EH (cell line): Measurements from ENCODE around the gene PTPRJ.

ENCODE experiments used
- DNase-seq: peaks from one replicate; pipeline ENCODE4 v3.0.0-alpha.2; 2015; ENCODE audit warnings: low read depth

PTPRJ gene

GRCh38 chr11:48040830-48041444 is 60.6 kb downstream of the PTPRJ start:
- DNase-seq, result no peak

- no peak for DNase-seq
Observed at GRCh38 chr11:48041877-48042695, 61.7 kb downstream of the PTPRJ start.

- no peak for DNase-seq
Observed at GRCh38 chr11:48043111-48043990, 63.0 kb downstream of the PTPRJ start.

- DNase-seq, result no peak
Observed at GRCh38 chr11:48043991-48044512, 63.7 kb downstream of the PTPRJ start.

GRCh38 chr11:48044577-48044976 is 64.2 kb downstream of the PTPRJ start:
- DNase-seq, result no peak

- DNase-seq, result no peak
Observed at GRCh38 chr11:48045536-48045935, 65.2 kb downstream of the PTPRJ start.

GRCh38 chr11:48047616-48048015 is 67.3 kb downstream of the PTPRJ start:
- peak; percentile 73 for DNase-seq

- DNase-seq, result no peak
Observed at GRCh38 chr11:48049036-48049435, 68.7 kb downstream of the PTPRJ start.

- no peak for DNase-seq
Observed at GRCh38 chr11:48050304-48050703, 69.9 kb downstream of the PTPRJ start.

GRCh38 chr11:48051217-48051830 is 71.0 kb downstream of the PTPRJ start:
- DNase-seq, result no peak

GRCh38 chr11:48052183-48053044 is 72.1 kb downstream of the PTPRJ start:
- peak; percentile 90 for DNase-seq

GRCh38 chr11:48054994-48055291 is 74.6 kb downstream of the PTPRJ start:
- no peak for DNase-seq

- DNase-seq, result peak; percentile 33
Observed at GRCh38 chr11:48055292-48056132, 75.2 kb downstream of the PTPRJ start.

- DNase-seq, result no peak
Observed at GRCh38 chr11:48056325-48057183, 76.2 kb downstream of the PTPRJ start.

GRCh38 chr11:48058064-48058463 is 77.7 kb downstream of the PTPRJ start:
- no peak for DNase-seq

- DNase-seq, result no peak
Observed at GRCh38 chr11:48058788-48059187, 78.4 kb downstream of the PTPRJ start.

- DNase-seq, result no peak
Observed at GRCh38 chr11:48062649-48063048, 82.3 kb downstream of the PTPRJ start.

GRCh38 chr11:48063424-48063978 is 83.1 kb downstream of the PTPRJ start:
- peak; percentile 99 for DNase-seq

- DNase-seq, result peak; percentile 96
Observed at GRCh38 chr11:48064306-48064705, 83.9 kb downstream of the PTPRJ start.
